Measurements from ENCODE around the gene DST. TPM values are rescaled to one million over a fixed set of nuclear protein-coding genes. Genes with fewer than 3 reads are reported as not detected.

Gene DST
- total and polyA plus RNA-seq, 2 donors (not counting 1 experiment from before 2014, with no cell fraction given): 78.6 to 670 TPM

DNA sequence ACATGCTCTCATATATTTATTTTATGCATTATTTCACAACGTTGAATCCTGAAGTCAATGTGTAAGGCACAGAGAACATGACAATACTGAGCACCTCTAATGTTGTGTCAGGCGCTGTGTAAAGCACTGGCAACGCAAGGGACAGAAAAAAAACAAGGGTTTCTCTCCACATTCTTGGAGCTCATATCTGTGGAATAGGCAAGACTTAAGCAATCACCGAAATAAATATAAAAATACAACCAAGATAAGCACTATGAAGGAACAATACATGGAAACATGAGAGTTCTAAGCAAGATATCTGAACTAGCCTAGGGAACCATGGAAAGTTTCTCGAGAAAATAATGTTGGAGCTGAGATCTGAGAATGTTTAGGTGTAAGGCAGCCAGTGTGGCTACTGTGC lies 1.7 kb upstream of the DST start:
- H3K79me2 ChIP-seq (ENCODE audit: control insufficient read depth, insufficient read depth, low read length): peaks cover 12% of the 10 kb centered on the region
- no peak overlapping the region for H3K9ac ChIP-seq (ENCODE audit: insufficient read depth, low read length)
- H2AFZ ChIP-seq (ENCODE audit: low read length): no peak overlapping the region
- no peaks in the 10 kb centered on the region for H3K27me3 ChIP-seq (ENCODE audit: control insufficient read depth, insufficient read depth, low read length)
- no peak overlapping the region for H3K27ac ChIP-seq (ENCODE audit: insufficient read depth, low read length)
- no peak overlapping the region for H3K4me2 ChIP-seq (ENCODE audit: extremely low read depth, insufficient read depth, low read length)
- no peak overlapping the region for H3K4me3 ChIP-seq (replicated peaks in 1 of 4; ENCODE audit: control extremely low read depth in 1 of 4, insufficient read depth in 1 of 4, low read depth in 3 of 4, low read length in 4 of 4)
- H4K20me1 ChIP-seq (ENCODE audit: control insufficient read depth, extremely low read depth, insufficient read depth, low read length): no peaks in the 10 kb centered on the region
- no peaks in the 10 kb centered on the region for H3K9me3 ChIP-seq (ENCODE audit: control insufficient read depth, insufficient read depth, low read depth, low read length)
- peaks cover 16% of the 10 kb centered on the region for H3K4me1 ChIP-seq (ENCODE audit: control insufficient read depth, extremely low read depth, insufficient read depth, low read length)
- TF ChIP-seq EZH2 (IDR thresholded peaks at IDR 0.05; ENCODE audit: low read length, missing control alignments): no peak
- TF ChIP-seq, protein P1, sequence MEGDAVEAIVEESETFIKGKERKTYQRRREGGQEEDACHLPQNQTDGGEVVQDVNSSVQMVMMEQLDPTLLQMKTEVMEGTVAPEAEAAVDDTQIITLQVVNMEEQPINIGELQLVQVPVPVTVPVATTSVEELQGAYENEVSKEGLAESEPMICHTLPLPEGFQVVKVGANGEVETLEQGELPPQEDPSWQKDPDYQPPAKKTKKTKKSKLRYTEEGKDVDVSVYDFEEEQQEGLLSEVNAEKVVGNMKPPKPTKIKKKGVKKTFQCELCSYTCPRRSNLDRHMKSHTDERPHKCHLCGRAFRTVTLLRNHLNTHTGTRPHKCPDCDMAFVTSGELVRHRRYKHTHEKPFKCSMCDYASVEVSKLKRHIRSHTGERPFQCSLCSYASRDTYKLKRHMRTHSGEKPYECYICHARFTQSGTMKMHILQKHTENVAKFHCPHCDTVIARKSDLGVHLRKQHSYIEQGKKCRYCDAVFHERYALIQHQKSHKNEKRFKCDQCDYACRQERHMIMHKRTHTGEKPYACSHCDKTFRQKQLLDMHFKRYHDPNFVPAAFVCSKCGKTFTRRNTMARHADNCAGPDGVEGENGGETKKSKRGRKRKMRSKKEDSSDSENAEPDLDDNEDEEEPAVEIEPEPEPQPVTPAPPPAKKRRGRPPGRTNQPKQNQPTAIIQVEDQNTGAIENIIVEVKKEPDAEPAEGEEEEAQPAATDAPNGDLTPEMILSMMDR (conservative IDR thresholded peaks at IDR 0.05 in 1 of 2, IDR thresholded peaks at IDR 0.05 in 1 of 2; ENCODE audit: low read depth in 1 of 2, low read length in 2 of 2): no peak
- DNase-seq (ENCODE audit: low read depth in 2 of 2): no peak
- H3K36me3 ChIP-seq (ENCODE audit: control insufficient read depth, insufficient read depth, low read length): peaks cover 9% of the 10 kb centered on the region

DNA sequence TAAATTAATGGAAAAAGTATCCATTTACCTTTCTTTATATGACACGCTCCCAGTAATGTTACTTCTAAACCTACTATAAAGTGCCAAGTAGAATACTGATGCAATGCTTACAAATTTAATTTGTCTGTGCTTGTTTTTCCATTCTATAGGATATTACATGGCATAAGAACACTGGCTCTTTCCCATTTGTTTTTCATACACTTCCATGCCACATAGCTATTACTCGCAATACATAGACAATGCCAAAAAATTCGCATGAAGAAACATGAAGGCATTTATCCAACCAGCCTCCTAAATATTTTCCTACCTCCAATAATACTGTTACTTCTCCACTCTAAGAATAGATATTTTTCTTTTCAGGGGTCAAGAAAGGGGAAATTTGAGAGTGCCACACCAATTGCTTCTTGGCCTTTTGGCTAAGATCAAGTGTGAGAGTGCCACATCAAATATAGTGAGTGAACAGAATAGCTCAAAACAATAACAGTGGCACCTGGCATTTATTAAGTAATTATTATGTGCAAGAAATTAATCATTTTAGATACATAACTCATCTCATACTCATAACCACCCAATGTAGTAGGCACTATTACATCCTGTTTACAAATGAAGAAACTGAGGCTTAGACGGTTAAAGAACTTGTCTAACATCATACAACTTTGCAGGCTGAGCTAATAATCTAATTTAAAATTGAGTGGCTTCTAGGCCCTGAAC lies 845 bp upstream of the DST start:
- H3K4me2 ChIP-seq (ENCODE audit: extremely low read depth, insufficient read depth, low read length): peak overlapping the region; percentile 5
- no peak overlapping the region for H3K4me3 ChIP-seq (replicated peaks in 1 of 4; ENCODE audit: control extremely low read depth in 1 of 4, insufficient read depth in 1 of 4, low read depth in 3 of 4, low read length in 4 of 4)
- H3K9me3 ChIP-seq (ENCODE audit: control insufficient read depth, insufficient read depth, low read depth, low read length): no peaks in the 10 kb centered on the region
- no peaks in the 10 kb centered on the region for H3K27me3 ChIP-seq (ENCODE audit: control insufficient read depth, insufficient read depth, low read length)
- TF ChIP-seq, protein P1 (conservative IDR thresholded peaks at IDR 0.05 in 1 of 2, IDR thresholded peaks at IDR 0.05 in 1 of 2; ENCODE audit: low read depth in 1 of 2, low read length in 2 of 2): no peak
- TF ChIP-seq EZH2 (IDR thresholded peaks at IDR 0.05; ENCODE audit: low read length, missing control alignments): no peak
- peaks cover 9% of the 10 kb centered on the region for H3K36me3 ChIP-seq (ENCODE audit: control insufficient read depth, insufficient read depth, low read length)
- no peak overlapping the region for H3K27ac ChIP-seq (ENCODE audit: insufficient read depth, low read length)
- peaks cover 11% of the 10 kb centered on the region for H3K4me1 ChIP-seq (ENCODE audit: control insufficient read depth, extremely low read depth, insufficient read depth, low read length)
- H3K79me2 ChIP-seq (ENCODE audit: control insufficient read depth, insufficient read depth, low read length): peaks cover 11% of the 10 kb centered on the region
- H4K20me1 ChIP-seq (ENCODE audit: control insufficient read depth, extremely low read depth, insufficient read depth, low read length): no peaks in the 10 kb centered on the region
- H3K9ac ChIP-seq (ENCODE audit: insufficient read depth, low read length): no peak overlapping the region
- no peak for DNase-seq (ENCODE audit: low read depth in 2 of 2)
- no peak overlapping the region for H2AFZ ChIP-seq (ENCODE audit: low read length)

DNA sequence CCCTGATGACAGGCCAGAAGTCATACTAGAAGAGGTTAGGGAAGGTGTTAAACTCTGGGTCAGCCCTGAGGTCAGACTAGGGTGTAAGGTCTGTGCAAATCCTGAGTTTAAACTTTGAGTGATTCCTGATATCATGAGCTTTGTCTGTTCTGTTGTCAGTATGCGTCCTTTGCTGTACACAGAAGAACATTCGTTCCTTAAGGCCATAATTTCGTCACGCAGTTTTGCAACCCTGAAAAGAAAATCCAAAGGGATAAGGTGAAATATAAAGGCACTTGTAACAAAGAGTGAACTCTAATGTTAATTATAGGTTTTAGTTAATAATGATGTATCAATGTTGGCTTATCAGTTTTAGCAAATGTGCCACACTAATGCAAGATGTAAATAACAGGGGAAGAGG lies 2.3 kb downstream of the DST start:
- H3K27ac ChIP-seq (ENCODE audit: insufficient read depth, low read length): no peak overlapping the region
- H3K27me3 ChIP-seq (ENCODE audit: control insufficient read depth, insufficient read depth, low read length): no peaks in the 10 kb centered on the region
- no peak for TF ChIP-seq EZH2 (IDR thresholded peaks at IDR 0.05; ENCODE audit: low read length, missing control alignments)
- TF ChIP-seq, protein P1 (conservative IDR thresholded peaks at IDR 0.05 in 1 of 2, IDR thresholded peaks at IDR 0.05 in 1 of 2; ENCODE audit: low read depth in 1 of 2, low read length in 2 of 2): no peak
- H3K9ac ChIP-seq (ENCODE audit: insufficient read depth, low read length): no peak overlapping the region
- no peak for DNase-seq (ENCODE audit: low read depth in 2 of 2)
- H3K36me3 ChIP-seq (ENCODE audit: control insufficient read depth, insufficient read depth, low read length): peaks cover 7% of the 10 kb centered on the region
- no peak overlapping the region for H3K4me3 ChIP-seq (replicated peaks in 1 of 4; ENCODE audit: control extremely low read depth in 1 of 4, insufficient read depth in 1 of 4, low read depth in 3 of 4, low read length in 4 of 4)
- H2AFZ ChIP-seq (ENCODE audit: low read length): no peak overlapping the region
- no peaks in the 10 kb centered on the region for H3K9me3 ChIP-seq (ENCODE audit: control insufficient read depth, insufficient read depth, low read depth, low read length)
- H3K79me2 ChIP-seq (ENCODE audit: control insufficient read depth, insufficient read depth, low read length): peaks cover 10% of the 10 kb centered on the region
- peaks cover 11% of the 10 kb centered on the region for H3K4me1 ChIP-seq (ENCODE audit: control insufficient read depth, extremely low read depth, insufficient read depth, low read length)
- H3K4me2 ChIP-seq (ENCODE audit: extremely low read depth, insufficient read depth, low read length): no peak overlapping the region
- no peaks in the 10 kb centered on the region for H4K20me1 ChIP-seq (ENCODE audit: control insufficient read depth, extremely low read depth, insufficient read depth, low read length)
